ENCODE data around the gene SLC2A2. TPM values are rescaled to one million over a fixed set of nuclear protein-coding genes. Genes with fewer than 3 reads are reported as not detected.

SLC2A2 gene
- not detected in 2 replicates for total RNA-seq
- not detected for polyA plus RNA-seq (2012)

DNA sequence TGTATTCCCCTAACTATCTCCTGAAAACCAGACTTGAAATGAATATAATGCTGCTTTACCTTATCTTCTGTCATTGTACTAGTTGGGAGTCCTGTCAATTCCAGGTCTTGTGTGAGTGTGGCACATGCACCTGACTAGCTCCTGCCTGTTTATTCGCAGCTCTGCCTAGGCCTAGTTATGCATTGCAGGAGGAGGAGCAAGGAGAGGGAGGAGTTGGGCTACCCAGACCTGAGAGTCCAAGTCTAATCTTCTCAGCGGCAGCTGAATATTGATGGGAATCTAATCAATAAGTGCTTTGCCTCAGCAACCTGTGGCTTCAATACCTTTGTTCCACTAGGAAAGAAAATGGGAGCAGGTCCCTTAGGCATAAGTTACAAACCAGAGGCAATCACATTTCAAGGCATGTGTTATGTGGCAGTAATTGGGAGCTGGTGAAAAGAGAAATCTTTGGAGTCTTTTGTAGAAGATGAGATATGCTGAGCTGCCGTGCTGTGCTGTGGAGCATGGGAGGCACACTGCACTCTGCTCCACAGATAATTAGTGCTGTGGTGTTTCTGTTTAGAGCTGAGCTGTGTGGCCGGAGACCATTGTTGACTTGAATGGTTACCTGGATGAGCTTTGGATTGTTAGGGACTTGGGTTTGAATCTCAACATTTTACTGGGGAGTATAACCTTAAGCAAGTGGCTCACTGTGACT is at the start of gene SLC2A2:
Gene SLC2A2 (minus strand): TSS at position 124 of the 697 bp plus-strand sequence. CDS start 50 bp downstream, at position 74.
- DNase-seq (ENCODE audit: low read depth) = no peak

DNA sequence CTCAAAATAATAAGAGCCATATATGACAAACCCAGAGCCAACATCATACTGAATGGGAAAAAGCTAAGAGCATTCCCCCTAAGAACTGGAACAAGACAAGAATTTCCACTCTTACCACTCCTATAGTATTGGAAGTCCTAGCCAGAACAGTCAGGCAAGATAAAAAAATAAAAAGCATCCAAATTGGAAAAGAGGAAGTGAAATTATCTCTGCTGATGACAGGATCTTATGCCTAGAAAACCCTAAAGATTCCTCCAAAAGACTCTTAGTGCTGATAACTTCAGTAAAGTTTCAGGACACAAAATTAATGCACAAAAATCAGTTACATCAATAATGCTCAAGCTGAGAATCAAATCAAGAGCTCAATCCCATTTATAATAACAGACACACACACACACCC is 45.9 kb upstream of the SLC2A2 start:
- DNase-seq (ENCODE audit: low read depth) = no peak

DNA sequence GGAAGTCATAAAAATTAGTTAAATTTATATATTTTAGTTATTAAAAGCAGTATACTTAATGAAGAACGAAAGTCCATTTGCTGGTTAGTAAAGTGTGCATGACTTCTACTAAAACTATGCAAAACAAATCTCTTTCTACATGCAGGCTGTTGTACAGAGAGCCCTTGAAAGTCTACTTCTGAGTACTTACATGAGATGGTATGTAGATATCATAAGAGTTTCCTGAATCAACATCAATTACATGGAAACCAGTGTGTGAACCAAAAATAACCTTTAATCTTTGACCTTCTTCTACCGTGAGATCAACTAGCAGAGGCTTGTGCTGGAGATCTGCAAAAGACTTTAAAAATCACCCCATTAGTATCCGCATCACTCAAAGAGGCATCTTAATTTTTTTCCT is 42.1 kb upstream of the SLC2A2 start:
- DNase-seq (ENCODE audit: low read depth) = no peak

DNA sequence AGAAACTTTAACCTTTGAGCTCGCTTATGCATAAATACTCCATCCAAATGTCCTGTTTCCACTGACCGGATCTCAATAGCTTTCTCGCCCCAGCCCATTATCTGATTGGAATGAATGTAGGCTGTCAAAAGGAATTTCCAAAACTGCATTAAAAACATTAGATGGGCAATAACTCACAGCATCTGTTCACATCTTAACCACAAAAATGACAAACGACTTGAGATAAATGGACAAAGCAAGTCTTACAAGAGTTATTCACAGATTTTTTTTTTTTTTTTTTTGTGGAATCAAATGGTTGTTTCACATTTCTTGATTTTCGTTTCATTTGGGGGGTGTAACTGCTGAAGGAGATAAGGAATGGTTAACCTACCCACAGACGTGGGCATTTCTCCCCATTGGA is 39.7 kb upstream of the SLC2A2 start:
- no peak for DNase-seq (ENCODE audit: low read depth)

DNA sequence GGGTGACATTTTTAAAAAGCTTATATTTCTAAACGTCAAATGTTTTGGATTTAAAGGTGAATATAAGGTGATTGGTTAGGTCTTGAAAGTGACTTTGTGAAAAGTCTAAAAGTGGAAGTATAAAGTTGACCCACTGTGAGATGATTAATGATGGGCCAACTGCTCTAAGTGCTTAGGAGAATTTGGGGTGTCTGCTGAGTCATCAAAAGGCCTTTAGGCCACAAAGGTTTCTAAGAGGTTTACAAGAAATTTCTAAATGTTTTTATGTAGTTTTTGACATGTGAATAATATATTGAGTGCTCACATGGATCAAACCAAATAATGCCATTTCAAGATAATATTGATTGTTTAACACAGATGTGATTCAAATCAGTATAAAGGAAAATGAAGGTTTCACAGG is 39.2 kb upstream of the SLC2A2 start:
- no peak for DNase-seq (ENCODE audit: low read depth)

DNA sequence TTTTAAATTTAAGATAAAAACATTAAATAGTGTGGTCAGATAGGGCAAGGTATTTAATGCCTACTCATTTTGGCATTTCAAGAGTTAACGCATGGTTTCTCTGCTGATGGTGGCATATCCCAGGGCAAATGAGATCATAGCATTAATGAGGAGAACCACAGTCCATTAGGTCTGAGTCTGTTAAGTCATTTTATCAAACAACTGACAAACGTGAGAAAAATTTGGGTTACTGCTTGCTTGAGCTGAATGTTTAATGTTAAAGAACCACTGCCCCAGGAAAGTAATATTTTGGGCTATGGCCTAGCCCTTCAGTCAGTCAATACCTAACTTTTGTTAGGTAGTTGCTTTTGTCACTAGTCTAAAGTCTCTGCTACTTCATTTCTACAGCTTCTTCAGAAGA is 37.9 kb upstream of the SLC2A2 start:
- DNase-seq (ENCODE audit: low read depth) = no peak

DNA sequence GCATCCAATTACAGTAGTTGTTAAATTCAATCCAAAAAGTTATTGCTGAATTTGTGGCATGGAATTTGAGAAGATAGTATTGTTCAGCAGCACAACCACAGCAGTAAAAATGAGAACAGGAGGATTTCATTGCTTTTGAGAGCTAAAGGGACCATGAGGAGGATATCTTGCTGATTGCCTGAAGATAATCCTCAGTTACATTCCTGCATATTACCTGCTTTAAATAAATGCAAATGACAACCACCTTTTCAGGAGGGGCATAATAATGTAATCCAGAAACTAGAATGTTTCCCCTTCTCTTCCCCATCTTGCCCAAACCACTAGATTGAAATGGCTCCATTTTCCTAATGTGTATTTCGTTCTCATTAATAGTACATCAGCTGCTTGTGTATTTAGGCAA is 35.2 kb upstream of the SLC2A2 start:
- DNase-seq (ENCODE audit: low read depth) = no peak

DNA sequence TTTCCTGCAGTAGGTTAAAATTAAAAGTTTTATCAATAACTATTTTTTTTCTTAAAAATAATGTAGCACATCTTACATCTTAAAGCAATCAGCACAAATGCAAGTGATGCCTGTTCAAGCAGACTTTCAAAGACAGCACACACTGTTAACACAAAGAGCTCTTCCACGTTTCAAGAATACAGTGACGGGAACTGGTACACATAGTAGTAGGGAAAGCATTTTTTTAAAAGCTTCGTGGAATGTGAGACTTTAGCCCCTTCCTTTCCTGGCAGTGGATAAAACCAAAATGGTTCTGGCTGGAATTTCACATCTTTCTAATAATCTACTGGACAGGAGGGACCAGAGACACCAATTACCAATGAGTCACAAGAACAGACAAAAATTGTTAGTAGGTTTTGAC is 33.5 kb upstream of the SLC2A2 start:
- no peak for DNase-seq (ENCODE audit: low read depth)

DNA sequence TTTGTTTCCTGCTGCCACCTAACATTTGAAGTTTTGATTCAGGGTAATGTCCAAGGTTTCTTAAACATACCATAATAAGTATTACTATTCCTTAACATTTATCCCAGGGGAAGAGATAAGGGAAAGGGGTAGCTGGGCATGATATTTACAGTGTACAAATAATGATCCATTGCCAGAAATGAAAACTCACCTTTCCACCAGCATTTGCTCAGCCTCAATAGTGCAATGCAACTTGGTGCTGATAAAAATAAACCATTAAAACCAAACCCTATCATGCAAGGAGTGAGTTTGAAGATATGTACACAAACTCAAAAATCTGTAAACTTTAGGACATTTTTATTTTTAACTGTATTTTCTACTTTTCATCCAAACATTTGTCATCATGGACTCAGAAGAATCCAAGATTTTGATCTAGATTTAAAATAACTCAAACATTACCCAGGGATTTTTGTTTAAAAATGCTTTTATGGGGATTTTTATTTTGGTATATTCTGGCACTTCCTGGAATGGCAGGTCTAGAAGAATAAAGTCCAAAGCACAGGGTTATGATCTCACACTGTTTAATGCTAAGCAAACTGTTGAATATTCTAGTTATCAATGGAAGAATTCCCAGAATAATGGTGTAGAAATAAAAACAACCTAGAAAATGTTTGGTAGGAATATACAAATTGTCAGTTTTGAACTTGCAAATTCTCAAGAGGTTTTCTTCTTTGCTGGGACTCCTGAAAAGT is 32.5 kb upstream of the SLC2A2 start:
- DNase-seq (ENCODE audit: low read depth) = no peak

DNA sequence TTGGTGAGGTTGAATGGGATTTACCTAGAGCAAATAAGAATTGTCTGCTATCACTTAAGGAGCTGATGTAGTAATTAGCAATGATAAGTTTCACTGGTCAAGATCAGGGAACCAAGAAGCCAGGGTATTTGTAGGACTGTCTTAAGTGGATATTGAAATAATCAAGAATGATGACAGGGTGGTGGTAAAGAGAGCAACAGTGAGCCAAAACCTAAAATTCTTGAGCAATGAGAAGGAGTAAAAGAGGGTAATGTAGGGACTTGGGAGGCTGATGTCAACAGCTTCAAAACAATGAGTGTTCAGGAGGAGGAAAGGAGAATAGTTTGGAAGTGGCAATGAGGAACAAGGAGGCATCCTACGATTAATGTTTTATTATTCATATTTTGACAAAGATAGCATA is 31.5 kb upstream of the SLC2A2 start:
- DNase-seq (ENCODE audit: low read depth) = no peak

DNA sequence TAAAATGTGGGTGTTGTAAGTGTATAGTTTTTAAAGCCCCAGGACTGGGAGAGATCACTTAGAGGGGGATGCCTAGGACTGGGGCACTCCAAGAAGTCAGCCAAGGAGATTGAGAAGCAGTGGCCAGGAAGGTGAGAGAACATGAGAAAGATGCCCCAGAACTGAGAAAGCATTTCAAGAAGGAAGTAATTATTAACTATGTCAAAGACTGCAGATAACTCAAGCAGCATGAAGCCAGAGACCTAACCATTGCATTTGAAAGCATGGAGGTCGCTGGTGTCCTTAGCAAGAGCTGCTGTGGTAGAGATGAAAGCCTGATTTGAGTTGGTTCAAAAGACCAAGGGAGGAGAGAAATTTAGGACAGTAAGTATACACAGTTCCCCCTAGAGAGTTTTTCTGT is 30.6 kb upstream of the SLC2A2 start:
- DNase-seq (ENCODE audit: low read depth) = no peak

DNA sequence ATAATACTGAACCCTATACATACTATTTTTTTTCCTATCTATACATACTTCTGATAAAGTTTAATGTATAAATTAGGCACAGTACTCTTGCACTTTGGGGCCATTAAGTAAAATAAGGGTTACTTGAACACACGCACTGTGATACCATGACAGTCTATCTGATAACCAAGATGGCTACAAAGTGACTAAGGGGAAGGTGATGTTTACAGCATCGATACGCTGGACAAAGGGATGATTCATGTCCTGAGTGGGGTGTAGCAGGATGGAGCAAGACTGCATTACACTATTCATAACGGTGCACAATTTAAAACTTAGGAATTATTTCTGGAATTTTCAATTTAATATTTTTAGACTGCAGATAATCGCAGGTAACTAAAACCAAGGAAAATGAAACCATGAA is 30.0 kb upstream of the SLC2A2 start:
- no peak for DNase-seq (ENCODE audit: low read depth)

DNA sequence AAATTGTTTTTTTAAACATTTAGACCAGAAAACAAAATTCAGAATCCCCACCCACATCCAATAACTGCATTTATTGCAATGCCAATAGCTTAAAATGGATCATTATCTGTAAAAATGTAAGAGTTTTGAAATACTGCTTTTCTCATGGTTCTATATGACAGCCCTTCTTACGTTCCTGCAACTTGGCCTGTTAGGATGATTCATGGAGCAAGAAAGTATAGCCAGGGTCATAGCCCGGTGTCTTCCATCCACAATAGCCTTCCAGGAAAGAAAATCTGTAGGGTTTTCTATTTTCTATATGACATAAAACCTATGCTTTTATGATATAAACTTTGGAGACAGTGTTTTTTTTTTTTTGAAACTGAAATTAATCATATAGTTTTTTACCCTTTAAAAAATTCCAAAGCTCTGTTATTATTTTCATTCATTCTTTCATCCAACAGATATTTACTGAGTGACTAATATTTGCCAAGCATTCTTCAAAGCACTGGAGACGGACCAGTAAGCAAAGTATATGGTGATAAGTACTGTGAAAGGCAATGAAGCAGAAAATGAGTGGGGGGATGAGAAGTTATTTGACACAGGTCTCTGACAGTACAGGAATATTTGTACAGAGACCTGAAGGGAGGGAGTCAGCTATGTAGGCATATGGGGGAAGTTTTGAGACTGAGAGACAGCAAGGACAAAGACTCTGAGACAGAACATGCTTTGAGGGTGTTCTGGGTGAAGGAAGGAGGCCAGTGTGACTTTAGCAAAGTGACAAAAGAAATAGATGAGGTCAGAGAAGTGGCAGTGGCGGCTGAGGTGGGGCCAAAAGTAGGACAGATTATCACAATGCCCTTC is 29.0 kb upstream of the SLC2A2 start:
- DNase-seq (ENCODE audit: low read depth) = no peak

DNA sequence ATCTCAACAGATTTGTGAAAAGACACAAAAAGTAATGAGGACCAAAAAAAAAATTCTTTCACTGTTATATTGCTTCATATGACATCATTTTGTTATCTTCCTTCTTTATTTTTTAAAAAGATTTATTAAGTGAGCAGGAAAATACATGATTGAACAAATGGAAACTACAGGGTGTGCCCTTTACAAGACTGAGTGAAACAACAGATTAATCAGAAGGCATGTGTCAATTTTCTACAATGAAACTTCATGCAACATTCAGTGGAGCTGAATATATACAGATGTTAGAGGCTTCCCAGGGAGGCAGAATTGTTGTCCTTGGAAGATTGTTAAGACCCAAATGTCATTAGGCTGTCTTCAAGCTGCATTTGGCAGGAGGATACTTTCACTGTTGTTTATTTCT is 28.4 kb upstream of the SLC2A2 start:
- no peak for DNase-seq (ENCODE audit: low read depth)

DNA sequence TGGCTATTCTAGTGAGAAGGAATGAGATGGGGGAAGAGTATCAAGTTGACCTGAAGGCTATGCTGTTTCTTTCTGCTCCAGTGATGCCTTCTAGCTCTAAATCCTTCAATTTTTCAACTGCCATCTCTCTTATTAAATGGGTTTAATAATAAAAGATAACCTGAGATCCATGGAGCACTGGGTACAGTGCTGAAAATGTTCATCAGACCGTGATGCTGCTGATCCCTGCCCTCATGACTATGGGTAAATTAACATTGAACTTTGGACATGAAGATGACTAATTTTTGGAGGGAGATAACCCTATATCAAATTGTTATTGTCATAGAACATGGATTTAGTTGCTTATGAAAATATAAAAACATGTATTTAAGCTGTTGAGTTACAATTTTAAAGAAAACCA is 27.7 kb upstream of the SLC2A2 start:
- no peak for DNase-seq (ENCODE audit: low read depth)

DNA sequence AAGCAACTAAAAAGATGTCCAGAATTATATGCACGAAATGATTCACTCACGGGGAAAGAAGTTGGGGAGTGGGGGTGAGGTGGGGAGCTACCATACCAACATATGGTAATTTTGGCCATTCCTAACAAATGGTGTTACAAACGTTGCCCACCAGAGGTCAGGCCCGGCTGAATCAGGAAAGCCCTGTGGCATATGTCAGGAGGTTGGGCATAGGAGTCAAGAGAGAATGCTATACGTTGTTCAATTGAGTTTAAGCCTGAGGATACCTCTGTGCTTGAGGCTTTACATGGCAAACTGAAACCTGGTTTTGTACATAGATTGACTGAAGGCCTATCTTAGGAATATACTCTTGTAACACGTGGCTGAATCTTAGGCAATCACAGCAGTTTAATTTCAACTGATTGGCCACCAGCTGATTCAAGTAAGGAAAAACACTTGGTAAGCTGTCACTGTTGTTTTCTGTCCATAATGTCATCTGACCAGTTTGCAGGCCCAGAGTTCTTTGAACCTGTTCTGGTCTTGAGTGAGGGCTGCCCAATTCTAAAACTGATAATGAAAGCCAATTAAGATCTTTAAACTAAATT is 23.4 kb upstream of the SLC2A2 start:
- peak; percentile 54 for DNase-seq (ENCODE audit: low read depth)

DNA sequence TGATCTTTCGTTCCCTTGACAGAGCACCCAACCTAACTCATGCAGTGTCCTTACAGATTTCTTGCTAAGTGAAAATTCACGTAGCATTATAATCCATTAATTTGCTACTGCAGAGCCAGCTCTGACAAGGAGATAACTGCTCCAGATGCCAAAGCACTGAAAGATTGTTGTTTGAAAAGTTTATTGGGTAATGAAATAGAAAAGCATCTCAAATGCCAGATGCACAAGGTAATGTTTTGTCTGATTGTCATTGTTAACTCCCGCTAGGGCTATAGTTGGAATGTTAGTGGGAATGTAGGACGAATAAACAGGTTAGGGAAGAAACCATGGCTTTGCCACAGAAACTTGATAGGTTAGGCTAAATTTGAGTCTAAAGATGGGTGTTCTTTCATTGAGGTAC is 20.2 kb upstream of the SLC2A2 start:
- DNase-seq (ENCODE audit: low read depth) = no peak

DNA sequence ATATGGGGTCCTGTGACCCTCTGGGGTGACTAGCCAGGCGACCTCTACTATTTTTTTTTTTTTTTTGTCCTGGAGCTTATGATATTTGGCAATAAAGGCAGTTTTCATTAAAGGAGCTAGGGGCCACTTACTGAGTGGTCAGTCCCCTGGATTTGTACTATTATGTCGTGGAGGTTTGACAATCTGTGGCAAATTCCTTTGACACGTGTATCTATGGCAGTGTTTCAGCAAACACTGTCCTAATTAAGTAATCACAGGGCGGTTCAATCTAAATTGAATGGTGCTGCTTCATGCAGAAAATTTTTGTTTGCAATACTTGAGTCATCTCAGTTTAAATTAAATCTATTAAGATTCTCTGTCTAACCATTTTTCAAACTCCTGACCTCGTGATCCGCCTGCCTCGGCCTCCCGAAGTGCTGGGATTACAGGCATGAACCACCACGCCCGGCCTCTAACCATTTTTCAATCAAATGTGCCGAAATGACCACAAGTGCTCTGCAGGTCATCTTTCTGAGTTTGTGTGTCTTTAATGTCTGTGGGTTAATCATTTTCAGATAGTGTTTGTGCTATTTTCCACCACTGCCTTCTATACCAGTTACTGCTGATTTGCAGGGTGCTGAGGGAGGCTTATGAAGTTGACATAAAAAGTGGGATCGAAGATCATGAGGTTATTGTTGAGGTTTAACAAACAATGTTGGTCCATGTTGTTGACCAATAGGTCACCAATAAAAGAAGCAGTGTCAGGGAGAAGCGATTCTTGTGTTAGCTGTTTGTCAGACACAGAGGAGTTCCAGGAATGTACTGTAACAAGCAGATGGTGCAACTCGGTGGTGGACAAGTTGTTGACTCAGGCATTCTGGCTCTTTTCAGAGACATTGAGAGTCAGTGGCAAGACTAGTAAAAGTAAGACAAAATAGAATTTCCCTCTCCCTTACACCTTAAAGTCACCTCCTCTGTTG is 18.6 kb upstream of the SLC2A2 start:
- DNase-seq (ENCODE audit: low read depth) = peak; percentile 78

DNA sequence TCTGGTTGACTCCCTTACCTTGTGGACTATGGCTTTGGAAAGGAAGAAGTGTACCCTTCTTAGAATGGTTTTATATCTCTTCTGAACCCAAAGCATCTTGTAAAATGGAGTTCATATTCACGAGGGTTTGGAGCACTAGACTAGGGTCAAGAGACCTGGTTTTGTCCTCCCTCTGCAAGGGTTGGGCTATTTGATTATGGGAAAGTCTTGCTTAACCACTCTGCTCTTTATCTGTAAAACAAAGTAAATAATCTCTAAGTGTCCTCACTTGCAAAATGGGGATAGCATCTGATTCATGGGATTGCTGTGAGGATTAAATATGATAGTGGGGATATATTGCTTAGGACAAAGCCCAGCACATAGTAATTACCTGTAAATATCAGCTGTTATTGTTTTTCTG is 17.9 kb upstream of the SLC2A2 start:
- no peak for DNase-seq (ENCODE audit: low read depth)

DNA sequence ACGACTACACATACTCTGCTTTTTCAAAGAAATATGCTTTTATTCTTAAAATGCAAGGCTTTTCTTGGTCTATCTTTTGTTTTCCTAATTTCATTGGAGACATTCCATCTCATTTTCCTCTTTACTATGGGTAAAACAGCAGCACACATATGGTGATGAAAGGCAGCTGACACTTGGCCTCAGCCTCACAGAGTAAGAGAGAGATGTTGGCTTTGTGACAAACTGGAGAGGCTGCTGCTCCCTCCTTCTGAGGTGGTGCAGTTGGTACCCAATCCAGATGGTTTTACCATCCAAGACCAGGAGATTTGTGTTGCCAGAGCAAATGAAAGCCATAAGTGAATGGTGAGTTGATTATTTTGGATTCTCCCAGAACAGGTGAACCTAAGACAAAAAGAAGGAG is 13.2 kb upstream of the SLC2A2 start:
- peak; percentile 17 for DNase-seq (ENCODE audit: low read depth)

DNA sequence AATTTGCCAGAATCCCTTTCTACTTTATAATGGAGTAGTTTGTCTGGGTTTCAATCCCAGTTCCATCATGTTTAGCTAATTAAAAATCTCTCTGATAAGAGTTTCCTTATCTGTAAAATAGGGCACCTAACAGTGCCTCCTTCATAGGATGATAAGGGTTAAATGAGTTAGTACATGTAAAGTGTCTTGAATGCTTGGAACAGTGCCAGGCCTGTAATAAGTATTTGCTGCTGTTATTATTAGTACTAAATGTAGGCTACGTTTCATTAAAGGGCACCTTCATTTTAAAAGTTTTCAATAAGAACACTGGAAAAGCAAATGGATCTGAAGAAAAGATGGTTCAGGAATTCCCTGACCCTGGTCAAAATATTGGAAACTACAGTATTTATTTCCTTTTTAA is 11.8 kb upstream of the SLC2A2 start:
- DNase-seq (ENCODE audit: low read depth) = no peak
